Suprapubic skin (tissue), 4 donors: ENCODE measurements around the gene IMMP2L. TPM values are rescaled to one million over a fixed set of nuclear protein-coding genes. Genes with fewer than 3 reads are reported as not detected.
"Not testable (repeated sequence)": the region's sequence is repeated elsewhere in the genome, so short reads cannot be mapped to it uniquely, and the experiment has no call there.

Experiments used
- DNase-seq, 2 donors: peaks; one replicate each; pipeline ENCODE4 v3.0.0-alpha.2; 2019; ENCODE audit warnings: low spot score in 2 of 2
- H3K27ac ChIP-seq: fragments of 200-600 bp; sonication (generic); one replicate; pipeline ENCODE4 v1.5.1; 2019
- H3K27me3 ChIP-seq: fragments of 200-600 bp; sonication (generic); one replicate; pipeline ENCODE4 v1.5.1; 2019
- H3K36me3 ChIP-seq: fragments of 200-600 bp; sonication (generic); one replicate; pipeline ENCODE4 v1.5.1; 2019
- H3K4me1 ChIP-seq: fragments of 200-600 bp; sonication (generic); one replicate; pipeline ENCODE4 v1.5.1; 2019
- H3K4me3 ChIP-seq: fragments of 200-600 bp; sonication (generic); one replicate; pipeline ENCODE4 v1.5.1; 2019; ENCODE audit warnings: mild to moderate bottlenecking
- H3K9me3 ChIP-seq: fragments of 200-600 bp; sonication (generic); one replicate; pipeline ENCODE4 v1.5.1; 2019
- CTCF ChIP-seq, 2 donors: fragments of 200-600 bp in 1 of 2; fragments of 450-650 bp in 1 of 2; sonication (generic) in 1 of 2; IDR thresholded peaks; one replicate each; pipeline ENCODE4 v1.5.1; 2016 to 2019; ENCODE audit warnings: antibody characterized with exemption in 2 of 2, mild to moderate bottlenecking in 1 of 2, moderate library complexity in 1 of 2
- EP300 ChIP-seq: sonication (generic); formaldehyde crosslinking; IDR thresholded peaks from one replicate; pipeline ENCODE4 v1.6.1; 2017; ENCODE audit warnings: antibody characterized with exemption
- POLR2A ChIP-seq, 2 donors: fragments of 450-650 bp; IDR thresholded peaks; one replicate each; pipeline ENCODE4 v1.6.1; 2017; ENCODE audit warnings: antibody characterized with exemption in 2 of 2, mild to moderate bottlenecking in 2 of 2, moderate library complexity in 2 of 2
- POLR2AphosphoS5 ChIP-seq, 3 donors: sonication (generic); formaldehyde crosslinking; IDR thresholded peaks; one replicate each; pipeline ENCODE4 v1.6.1; 2017; ENCODE audit warnings: antibody characterized with exemption in 3 of 3
- WGBS: methylation state at CpG from one replicate; pipeline ENCODE4 v1.1.5; 2018; 5-methylcytosine and 5-hydroxymethylcytosine counted together
- total RNA-seq, 4 donors: library from RNA; depleted of rRNA; stranded (reverse); fragments of >200 nt; gene quantifications; one replicate each; pipeline ENCODE4 v1.1.0, GENCODE V29; 2016

The IMMP2L gene
- total RNA-seq, 4 donors from 2014 or later = 10.6 to 20.6 (median 14.6) TPM

GRCh38 chr7:111474723-111475418, 87.4 kb downstream of the IMMP2L start:
- 85% methylated on average over 4 of the region's 4 CpGs for WGBS
- no peak for DNase-seq

DNA sequence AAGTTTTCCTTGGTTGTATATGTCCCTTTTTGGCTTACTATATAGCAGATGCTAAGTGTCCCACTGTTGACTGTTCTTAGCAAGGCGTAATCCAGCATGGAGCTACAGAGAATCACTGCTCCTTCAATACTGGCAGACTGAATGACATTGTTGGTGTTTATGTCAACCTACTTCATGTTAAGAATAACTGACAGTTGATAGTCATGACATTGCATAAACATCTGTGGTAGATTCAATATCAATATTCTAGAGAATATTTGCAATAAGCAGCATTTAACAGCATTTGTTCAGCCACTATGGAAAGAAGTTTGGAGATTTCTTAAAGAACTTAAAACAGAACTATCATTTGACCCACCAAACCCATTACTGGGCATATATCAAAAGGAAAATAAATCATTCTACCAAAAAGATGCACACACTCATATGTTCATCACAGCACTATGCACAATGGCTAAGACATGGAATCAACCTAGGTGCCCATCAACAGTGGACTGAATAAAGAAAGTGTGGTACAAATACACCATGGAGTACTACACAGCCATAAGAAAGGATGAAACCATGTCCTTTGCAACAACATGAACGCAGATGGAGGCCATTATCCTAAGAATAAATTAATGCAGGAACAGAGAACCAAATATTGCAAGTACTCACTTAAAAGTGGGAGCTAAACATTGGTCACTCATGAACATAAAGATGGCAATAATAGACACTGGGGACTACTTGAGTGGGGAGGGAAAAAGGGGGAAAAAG, 88.7 kb downstream of the IMMP2L start:
- no peak for DNase-seq
- Histone ChIP-seq H3K36me3 (no peaks in the 10 kb centered on the region), H3K4me1 (no peaks in the 10 kb centered on the region), H3K27ac (no peak overlapping the region), H3K27me3 (no peaks in the 10 kb centered on the region), H3K9me3 (no peaks in the 10 kb centered on the region), H3K4me3 (no peak overlapping the region)
- WGBS = 94% methylated on average over 2 of the region's 2 CpGs
- TF ChIP-seq POLR2A (IDR thresholded peaks at IDR 0.05) (no peak), EP300 (no peak), CTCF (IDR thresholded peaks at IDR 0.05) (no peak), POLR2AphosphoS5 (IDR thresholded peaks at IDR 0.05) (no peak)

More at GRCh38 chr7:111474723-111475418, 87.4 kb downstream of the IMMP2L start:
- Histone ChIP-seq H3K27ac (no peak overlapping the region), H3K36me3 (no peaks in the 10 kb centered on the region), H3K4me3 (no peak overlapping the region), H3K27me3 (no peaks in the 10 kb centered on the region), H3K4me1 (no peaks in the 10 kb centered on the region), H3K9me3 (no peaks in the 10 kb centered on the region)
- TF ChIP-seq POLR2AphosphoS5 (IDR thresholded peaks at IDR 0.05) = no peak
- TF ChIP-seq EP300 = no peak

DNA sequence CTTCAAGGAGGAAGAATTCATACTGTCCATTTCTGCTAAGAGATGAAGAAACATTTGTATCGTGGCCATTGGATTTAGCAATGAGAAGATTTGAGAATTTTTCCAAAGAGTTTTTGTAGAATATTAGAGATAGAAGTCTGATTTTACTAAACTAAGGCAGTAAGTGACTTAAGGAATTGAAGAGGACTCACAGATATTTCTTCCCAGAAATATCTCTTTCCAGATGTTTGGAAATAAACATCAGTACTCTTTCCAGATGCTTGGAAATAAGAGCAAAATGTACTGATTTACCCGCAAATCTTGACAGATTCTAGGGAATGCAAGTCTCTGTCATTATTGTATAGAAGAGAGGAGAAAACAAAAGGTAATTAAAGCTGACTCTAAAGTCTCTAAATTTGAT, 91.3 kb downstream of the IMMP2L start:
- Histone ChIP-seq H3K27me3 (no peaks in the 10 kb centered on the region), H3K4me1 (no peaks in the 10 kb centered on the region), H3K27ac (no peak overlapping the region), H3K36me3 (no peaks in the 10 kb centered on the region), H3K9me3 (no peaks in the 10 kb centered on the region), H3K4me3 (no peak overlapping the region)
- no peak for DNase-seq
- 68% methylated on average over 2 of the region's 2 CpGs for WGBS
- no peak for TF ChIP-seq EP300
- TF ChIP-seq CTCF (IDR thresholded peaks at IDR 0.05) = no peak
- no peak for TF ChIP-seq POLR2A (IDR thresholded peaks at IDR 0.05)
- TF ChIP-seq POLR2AphosphoS5 (IDR thresholded peaks at IDR 0.05) = no peak

GRCh38 chr7:111469894-111470293, 92.4 kb downstream of the IMMP2L start:
- H3K27ac ChIP-seq, H3K4me3 ChIP-seq, DNase-seq, H3K9me3 ChIP-seq, H3K4me1 ChIP-seq, H3K36me3 ChIP-seq, H3K27me3 ChIP-seq: not testable (repeated sequence)
- WGBS = 100% methylated on average over 1 of the region's 1 CpG

DNA sequence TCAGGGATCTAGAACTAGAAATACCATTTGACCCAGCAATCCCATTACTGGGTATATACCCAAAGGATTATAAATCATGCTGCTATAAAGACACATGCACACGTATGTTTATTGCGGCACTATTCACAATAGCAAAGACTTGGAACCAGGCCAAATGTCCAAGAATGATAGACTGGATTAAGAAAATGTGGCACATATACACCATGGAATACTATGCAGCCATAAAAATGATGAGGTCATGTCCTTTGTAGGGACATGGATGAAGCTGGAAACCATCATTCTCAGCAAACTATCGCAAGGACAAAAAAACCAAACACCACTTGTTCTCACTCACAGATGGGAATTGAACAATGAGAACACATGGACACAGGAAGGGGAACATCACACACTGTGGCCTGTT, 96.5 kb downstream of the IMMP2L start:
- not testable (repeated sequence) for H3K4me3 ChIP-seq
- 100% methylated on average over 3 of the region's 3 CpGs for WGBS

GRCh38 chr7:111460695-111461094, 101.6 kb downstream of the IMMP2L start:
- H3K36me3 ChIP-seq = no peaks in the 10 kb centered on the region
- no peak for TF ChIP-seq CTCF (IDR thresholded peaks at IDR 0.05)
- no peak for TF ChIP-seq POLR2AphosphoS5 (IDR thresholded peaks at IDR 0.05)
- TF ChIP-seq POLR2A (IDR thresholded peaks at IDR 0.05) = no peak
- TF ChIP-seq EP300 = no peak
- no peak overlapping the region for H3K27ac ChIP-seq
- no peak for DNase-seq
- H3K4me1 ChIP-seq = no peaks in the 10 kb centered on the region
- H3K4me3 ChIP-seq = no peak overlapping the region
- no peaks in the 10 kb centered on the region for H3K27me3 ChIP-seq
- H3K9me3 ChIP-seq = no peaks in the 10 kb centered on the region

More for the DNA sequence above, 96.5 kb downstream of the IMMP2L start:
- DNase-seq, H3K36me3 ChIP-seq, H3K4me1 ChIP-seq, H3K27ac ChIP-seq, H3K27me3 ChIP-seq, H3K9me3 ChIP-seq: not testable (repeated sequence)
